Measurements from ENCODE around the gene HRAS.

DNA sequence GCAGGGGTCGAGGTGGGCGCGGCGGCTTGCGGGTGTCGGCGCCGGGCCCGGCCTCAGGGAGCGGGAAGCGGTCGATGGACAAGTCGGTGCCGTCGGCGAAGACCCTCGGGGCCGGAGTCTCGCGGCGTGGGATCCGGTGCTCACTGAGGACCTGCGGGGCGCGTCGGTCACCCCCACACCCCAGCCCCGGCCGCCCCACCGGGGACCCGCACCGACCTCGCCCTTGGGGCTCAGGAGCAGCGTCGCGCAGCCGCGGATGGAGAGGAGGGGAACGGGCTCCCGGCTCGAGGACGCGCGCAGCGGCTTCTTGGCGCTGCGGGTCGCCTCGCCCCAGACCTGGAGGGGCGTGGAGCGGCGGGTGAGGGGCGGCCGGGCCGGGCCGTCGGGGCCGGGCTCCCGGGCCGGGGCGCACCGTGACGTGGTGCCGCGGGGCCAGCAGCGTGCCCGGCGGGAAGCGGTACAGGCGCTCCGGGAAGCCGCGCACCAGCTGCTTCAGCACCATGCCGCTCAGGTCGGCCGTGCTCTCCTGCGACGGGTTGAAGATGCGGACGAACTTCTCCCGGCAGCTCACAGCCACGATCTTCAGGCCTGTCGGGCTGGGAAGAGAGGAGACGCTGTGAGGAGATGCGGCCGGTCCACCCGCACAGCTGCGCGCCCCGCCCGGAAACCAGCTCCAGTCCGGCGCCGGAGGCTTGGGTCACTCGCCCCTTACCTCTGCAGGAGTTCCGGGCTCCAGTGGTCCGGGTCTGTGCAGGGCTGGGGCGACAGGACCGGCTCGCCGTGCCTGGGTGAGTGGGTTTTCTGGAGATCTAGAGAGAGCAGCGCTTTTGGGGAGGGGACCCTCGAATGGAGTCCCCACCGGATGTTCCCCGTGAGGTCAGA, 20.6 kb upstream of the HRAS start:
- TF ChIP-seq TAF1 (IDR thresholded peaks at IDR 0.05; ENCODE audit: borderline replicate concordance, insufficient read depth, low read length) (no peak), SIN3A (IDR thresholded peaks at IDR 0.05; ENCODE audit: borderline replicate concordance, insufficient read depth, low read length) (no peak), POLR2AphosphoS5 (IDR thresholded peaks at IDR 0.05; ENCODE audit: low read depth, low read length) (no peak), REST (IDR thresholded peaks at IDR 0.05; ENCODE audit: insufficient read depth in 1 of 2, low read depth in 2 of 2, low read length in 2 of 2) (no peak)
